Esophagus squamous epithelium (tissue), 4 donors: Measurements from ENCODE around the gene LRRC74A.

ENCODE experiments used
- CTCF ChIP-seq, 6 experiments: fragments of 450-650 bp in 4 of 6; fragments of 200-600 bp in 2 of 6; sonication (generic) in 2 of 6; IDR thresholded peaks; one replicate each; pipeline ENCODE4 v1.5.1; 2016 to 2019; ENCODE audit warnings: antibody characterized with exemption in 6 of 6, mild to moderate bottlenecking in 4 of 6, moderate library complexity in 4 of 6
- POLR2A ChIP-seq, 4 donors: fragments of 450-650 bp; IDR thresholded peaks; one replicate each; pipeline ENCODE4 v1.6.1; 2017; ENCODE audit warnings: antibody characterized with exemption in 4 of 4, mild to moderate bottlenecking in 4 of 4, moderate library complexity in 3 of 4

DNA sequence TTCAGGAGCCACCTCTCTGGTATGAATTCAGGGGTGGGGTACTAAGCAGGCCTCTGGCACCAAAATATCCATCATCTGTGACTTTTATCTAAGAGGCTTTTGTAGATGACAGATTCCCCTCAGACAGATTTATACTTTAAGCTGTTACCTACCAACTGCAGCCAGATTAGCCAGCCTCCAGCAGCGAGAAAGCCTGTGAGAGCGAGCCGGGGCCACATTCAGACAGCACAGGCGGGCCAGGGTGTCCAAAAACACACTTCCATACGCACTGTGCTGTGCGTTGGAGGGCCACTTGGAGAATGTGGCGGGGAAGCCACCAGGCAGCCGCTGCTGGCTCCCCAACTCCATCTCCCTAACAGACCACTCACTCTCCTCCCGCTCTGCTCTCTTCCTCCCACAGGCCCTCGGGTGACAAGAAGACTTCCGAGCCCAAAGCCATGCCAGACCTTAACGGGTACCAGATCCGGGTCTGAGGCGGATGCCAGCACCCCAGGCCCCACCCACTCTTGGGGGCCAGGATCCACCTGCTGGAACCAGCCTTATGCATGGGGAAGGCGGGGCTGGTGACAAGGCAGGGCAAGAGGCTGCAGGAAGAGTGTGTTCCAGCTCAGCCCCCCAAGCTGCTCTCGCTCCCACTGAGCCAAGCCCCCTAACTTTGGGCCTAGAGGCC lies 47.5 kb upstream of the LRRC74A start:
- TF ChIP-seq CTCF (IDR thresholded peaks at IDR 0.05) (no peak), POLR2A (IDR thresholded peaks at IDR 0.05) (no peak)
